ENCODE results near the gene ZNF737. TPM values are rescaled to one million over a fixed set of nuclear protein-coding genes. Genes with fewer than 3 reads are reported as not detected.
"Not testable (repeated sequence)": the region's sequence is repeated elsewhere in the genome, so short reads cannot be mapped to it uniquely, and the experiment has no call there.

The ZNF737 gene
- total and polyA plus RNA-seq, 5 donors from 2014 or later, result 6.2 to 17.6 (median 11.3) TPM

- not testable (repeated sequence) for DNase-seq; H3K27me3 ChIP-seq (ENCODE audit: control insufficient read depth, insufficient read depth, low read length); H3K4me3 Mint-ChIP-seq; H3K27me3 Mint-ChIP-seq; H3K27ac ChIP-seq (ENCODE audit: insufficient read depth, low read length, poor library complexity, severe bottlenecking); H3K4me1 Mint-ChIP-seq; ATAC-seq (ENCODE audit: low read depth in 2 of 2); H3K4me1 ChIP-seq (ENCODE audit: control insufficient read depth, insufficient read depth, low read length, poor library complexity, severe bottlenecking); H3K4me3 ChIP-seq (ENCODE audit: low read depth, low read length)
- Histone ChIP-seq H3K36me3 (ENCODE audit: control insufficient read depth, insufficient read depth, low read length) (peaks cover 49% of the 10 kb centered on the region), H3K9me3 (ENCODE audit: control insufficient read depth in 2 of 2, low read length in 2 of 2) (peaks cover 92 to 97% of the 10 kb centered on the region in 2 experiments)
- peaks cover 3 to 69% (median 44%) of the 10 kb centered on the region in 7 donors for H3K9me3 Mint-ChIP-seq
- peaks cover 57% of the 10 kb centered on the region for H3K36me3 Mint-ChIP-seq
- H3K27ac Mint-ChIP-seq, result peak overlapping the region in 1 of 3 donors; percentile 69
Measured at GRCh38 chr19:20544667-20545333, 20.8 kb downstream of the ZNF737 start.

- H3K9me3 Mint-ChIP-seq, result peaks cover 0 to 50% (median 7%) of the 10 kb centered on the region in 7 donors
- peaks cover 36 to 61% of the 10 kb centered on the region in 2 experiments for H3K9me3 ChIP-seq (ENCODE audit: control insufficient read depth in 2 of 2, low read length in 2 of 2)
- DNase-seq; H3K4me1 Mint-ChIP-seq; H3K27ac Mint-ChIP-seq; H3K27ac ChIP-seq (ENCODE audit: insufficient read depth, low read length, poor library complexity, severe bottlenecking); H3K4me1 ChIP-seq (ENCODE audit: control insufficient read depth, insufficient read depth, low read length, poor library complexity, severe bottlenecking); H3K4me3 Mint-ChIP-seq; H3K27me3 ChIP-seq (ENCODE audit: control insufficient read depth, insufficient read depth, low read length); H3K27me3 Mint-ChIP-seq; ATAC-seq (ENCODE audit: low read depth in 2 of 2); H3K4me3 ChIP-seq (ENCODE audit: low read depth, low read length); H3K36me3 ChIP-seq (ENCODE audit: control insufficient read depth, insufficient read depth, low read length): not testable (repeated sequence)
- H3K36me3 Mint-ChIP-seq, result peaks cover 14% of the 10 kb centered on the region
Measured at GRCh38 chr19:20530303-20530702, 35.3 kb downstream of the ZNF737 start.

GRCh38 chr19:20513189-20513904 is 52.2 kb downstream of the ZNF737 start:
- no peak for DNase-seq

GRCh38 chr19:20503476-20503875 is 62.1 kb downstream of the ZNF737 start:
- Histone ChIP-seq H3K4me1 (ENCODE audit: control insufficient read depth, insufficient read depth, low read length, poor library complexity, severe bottlenecking) (no peaks in the 10 kb centered on the region), H3K4me3 (ENCODE audit: low read depth, low read length) (no peak overlapping the region), H3K27me3 (ENCODE audit: control insufficient read depth, insufficient read depth, low read length) (no peaks in the 10 kb centered on the region), H3K36me3 (ENCODE audit: control insufficient read depth, insufficient read depth, low read length) (no peaks in the 10 kb centered on the region), H3K27ac (ENCODE audit: insufficient read depth, low read length, poor library complexity, severe bottlenecking) (no peak overlapping the region), H3K9me3 (ENCODE audit: control insufficient read depth in 2 of 2, low read length in 2 of 2) (peaks cover 13 to 32% of the 10 kb centered on the region in 2 experiments)
- H3K27me3 Mint-ChIP-seq, result no peaks in the 10 kb centered on the region
- H3K27ac Mint-ChIP-seq, result no peak overlapping the region
- peaks cover 8% of the 10 kb centered on the region for H3K36me3 Mint-ChIP-seq
- peaks cover 0 to under 1% (median 0%) of the 10 kb centered on the region in 4 donors for H3K4me1 Mint-ChIP-seq
- H3K4me3 Mint-ChIP-seq, result no peak overlapping the region
- peaks cover 4 to 64% (median 18%) of the 10 kb centered on the region in 7 donors for H3K9me3 Mint-ChIP-seq
- ATAC-seq (ENCODE audit: low read depth in 2 of 2), result no peak
- no peak for DNase-seq

More at GRCh38 chr19:20513189-20513904, 52.2 kb downstream of the ZNF737 start:
- Histone ChIP-seq H3K4me3 (ENCODE audit: low read depth, low read length) (no peak overlapping the region), H3K36me3 (ENCODE audit: control insufficient read depth, insufficient read depth, low read length) (no peaks in the 10 kb centered on the region), H3K9me3 (ENCODE audit: control insufficient read depth in 2 of 2, low read length in 2 of 2) (peaks cover 12 to 40% of the 10 kb centered on the region in 2 experiments), H3K27me3 (ENCODE audit: control insufficient read depth, insufficient read depth, low read length) (no peaks in the 10 kb centered on the region), H3K27ac (ENCODE audit: insufficient read depth, low read length, poor library complexity, severe bottlenecking) (no peak overlapping the region), H3K4me1 (ENCODE audit: control insufficient read depth, insufficient read depth, low read length, poor library complexity, severe bottlenecking) (no peaks in the 10 kb centered on the region)
- Mint-ChIP-seq H3K4me1 (peaks cover 0 to 3% (median 0%) of the 10 kb centered on the region in 4 donors), H3K9me3 (peaks cover 3 to 43% (median 17%) of the 10 kb centered on the region in 7 donors), H3K4me3 (no peak overlapping the region), H3K27me3 (no peaks in the 10 kb centered on the region), H3K36me3 (peaks cover 5% of the 10 kb centered on the region), H3K27ac (no peak overlapping the region)
- no peak for ATAC-seq (ENCODE audit: low read depth in 2 of 2)

Other genes with a start within 250 kb of the ZNF737 start
- 4.0 TPM for gene ZNF626, start 95.8 kb upstream of the ZNF737 start, total RNA-seq
- 10 to 100 TPM in 2 of 4 donors, 1 to 10 TPM in 2; 4.5 to 17.3 (median 8.9) TPM for gene ZNF626, start 95.8 kb upstream of the ZNF737 start, polyA plus RNA-seq
- 7.4 TPM for gene ZNF66, start 210.5 kb upstream of the ZNF737 start, total RNA-seq
- gene ZNF66, start 210.5 kb upstream of the ZNF737 start, polyA plus RNA-seq, result 1 to 10 TPM; 1.5 to 4.6 (median 2.4) TPM

All from CD4-positive, CD25-positive, alpha-beta regulatory T cell (primary cell).